GM19238 (cell line): ENCODE data around the gene LIX1L.
A peak's percentile ranks its signal among the peaks of the same experiment; 100 is the strongest.

Experiments
- DNase-seq: peaks from one replicate; pipeline ENCODE4 v3.0.0; 2011; ENCODE audit warnings: low spot score; ENCODE audit not compliant: insufficient read length

Gene LIX1L

DNA sequence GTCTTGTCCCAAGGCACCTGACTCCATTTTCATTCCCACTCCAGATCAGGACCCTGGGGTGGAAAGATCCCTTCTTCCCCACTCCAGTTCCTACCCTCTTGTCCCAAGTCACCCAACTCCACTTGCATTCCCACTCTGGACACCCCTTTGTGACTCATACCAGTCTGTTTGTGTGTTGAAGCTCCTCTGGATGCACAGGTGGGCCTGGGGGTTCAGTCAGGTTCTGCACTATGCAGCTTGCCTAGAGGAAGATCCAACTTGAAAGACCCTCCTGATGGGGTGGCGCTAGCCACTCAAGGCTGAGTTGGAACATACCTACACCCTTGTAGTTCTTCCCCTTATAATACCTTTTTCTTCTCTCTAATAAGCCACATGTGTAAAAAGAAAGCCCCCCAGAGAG, 62.3 kb downstream of the LIX1L start:
- DNase-seq, result no peak

DNA sequence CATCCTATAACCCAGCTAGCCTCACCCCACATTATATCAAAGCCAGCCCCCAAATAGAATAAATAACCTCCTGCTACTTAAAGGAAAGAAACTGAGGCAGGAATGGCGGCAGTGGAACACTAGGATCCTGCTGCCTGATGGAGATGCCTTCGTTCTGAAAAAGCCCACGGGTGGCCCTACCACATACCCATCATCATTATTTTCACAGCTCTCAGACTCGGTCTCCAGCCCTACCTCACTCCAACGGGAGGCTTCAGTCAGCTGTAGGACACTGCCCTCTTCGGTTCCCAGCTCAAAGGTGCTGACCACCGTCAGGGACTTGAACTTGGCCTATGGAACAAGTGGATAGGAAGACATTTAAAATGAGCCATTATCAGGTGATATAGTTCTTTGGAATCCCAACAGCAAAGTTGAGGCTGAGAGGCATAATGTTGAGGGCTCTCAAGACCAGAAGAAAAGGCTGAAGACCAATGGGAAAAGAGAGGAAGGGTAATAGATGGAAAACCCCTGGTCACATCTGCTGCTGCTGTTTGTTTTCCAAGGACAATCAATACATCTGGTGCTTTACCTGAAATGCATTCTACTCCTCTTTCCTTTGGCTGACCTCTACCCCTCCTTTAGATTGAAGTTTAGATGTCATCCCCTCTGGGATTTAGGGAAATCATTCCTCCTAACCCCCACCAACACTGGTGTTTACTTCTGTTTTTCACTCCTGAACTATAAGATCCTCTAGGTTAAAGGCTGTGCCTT, 64.3 kb downstream of the LIX1L start:
- DNase-seq, result no peak

- no peak for DNase-seq
These were observed 65.2 kb downstream of the LIX1L start for GRCh38 chr1:145892486-145893087.

- DNase-seq, result peak; percentile 61
These were observed 66.0 kb downstream of the LIX1L start for GRCh38 chr1:145891587-145892485.

GRCh38 chr1:145891143-145891542, 66.7 kb downstream of the LIX1L start:
- DNase-seq, result no peak

DNA sequence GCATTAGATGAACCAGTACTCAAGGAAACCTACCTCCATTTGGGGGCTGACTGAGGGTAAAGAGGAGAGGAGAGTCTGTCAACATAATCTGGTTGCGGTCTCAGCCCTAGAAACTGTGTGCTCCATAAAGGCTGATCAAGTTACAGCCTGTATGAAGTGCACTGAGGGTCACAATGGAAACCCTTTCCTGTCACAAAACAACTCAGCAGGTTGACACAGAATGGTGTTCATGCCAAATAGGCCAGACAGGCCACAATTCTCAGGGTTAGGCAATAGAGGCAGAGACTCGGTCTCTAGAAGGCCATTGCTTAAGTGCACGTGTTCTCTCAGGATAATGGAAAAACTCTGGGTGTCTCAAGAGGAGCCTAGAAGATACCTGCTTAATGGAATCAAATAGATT, 68.1 kb downstream of the LIX1L start:
- DNase-seq, result no peak

DNA sequence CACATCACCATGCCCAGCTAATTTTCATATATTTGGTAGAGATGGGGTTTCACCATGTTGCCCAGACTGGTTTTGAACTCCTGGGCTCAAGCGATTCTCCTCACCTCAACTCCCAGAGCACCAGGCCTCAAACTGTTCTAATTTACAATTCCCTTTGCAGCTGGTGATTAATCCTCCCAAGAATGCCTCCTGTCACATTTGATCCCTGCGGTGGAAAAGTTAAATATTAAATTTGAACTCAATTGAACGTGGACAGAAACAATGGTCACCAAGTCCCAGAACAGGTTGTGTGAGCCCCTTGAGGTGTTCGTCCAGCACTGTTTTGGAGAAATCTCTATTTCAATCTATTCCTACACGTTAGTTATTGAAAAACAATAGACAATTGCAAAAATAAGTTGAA, 70.2 kb downstream of the LIX1L start:
- DNase-seq, result no peak

- DNase-seq, result no peak
These were observed 71.0 kb downstream of the LIX1L start for GRCh38 chr1:145886816-145887215.

- DNase-seq, result no peak
These were observed 71.4 kb downstream of the LIX1L start for GRCh38 chr1:145886390-145886789.

GRCh38 chr1:145885738-145886287, 72.0 kb downstream of the LIX1L start, which contains the start of gene ANKRD35:
TSS of gene ANKRD35 (minus strand) at chr1:145885866. CDS start at chr1:145885758, 108 bp downstream.
- DNase-seq, result peak; percentile 98

DNA sequence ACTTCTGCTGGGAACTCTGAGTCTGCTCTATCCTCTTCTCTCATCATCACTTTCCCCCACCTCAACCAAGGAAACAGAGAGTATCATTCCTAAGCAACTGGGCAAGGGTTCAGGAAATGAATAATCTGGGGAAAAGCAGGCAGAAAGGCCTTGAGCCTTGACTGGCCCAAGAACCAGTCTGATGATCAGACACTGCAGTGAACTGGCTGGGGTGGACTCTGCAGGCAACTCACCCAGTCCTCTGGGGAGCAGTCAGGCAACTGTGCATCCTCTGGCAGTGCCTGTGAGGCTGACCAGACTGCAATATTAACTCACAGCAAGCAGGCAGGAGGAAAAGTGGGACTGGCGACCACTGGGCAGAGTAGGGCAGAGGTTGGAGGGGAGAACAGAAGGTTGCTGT, 73.1 kb downstream of the LIX1L start:
- DNase-seq, result no peak
